Measurements from ENCODE around the gene SSH2.

The SSH2 gene

DNA sequence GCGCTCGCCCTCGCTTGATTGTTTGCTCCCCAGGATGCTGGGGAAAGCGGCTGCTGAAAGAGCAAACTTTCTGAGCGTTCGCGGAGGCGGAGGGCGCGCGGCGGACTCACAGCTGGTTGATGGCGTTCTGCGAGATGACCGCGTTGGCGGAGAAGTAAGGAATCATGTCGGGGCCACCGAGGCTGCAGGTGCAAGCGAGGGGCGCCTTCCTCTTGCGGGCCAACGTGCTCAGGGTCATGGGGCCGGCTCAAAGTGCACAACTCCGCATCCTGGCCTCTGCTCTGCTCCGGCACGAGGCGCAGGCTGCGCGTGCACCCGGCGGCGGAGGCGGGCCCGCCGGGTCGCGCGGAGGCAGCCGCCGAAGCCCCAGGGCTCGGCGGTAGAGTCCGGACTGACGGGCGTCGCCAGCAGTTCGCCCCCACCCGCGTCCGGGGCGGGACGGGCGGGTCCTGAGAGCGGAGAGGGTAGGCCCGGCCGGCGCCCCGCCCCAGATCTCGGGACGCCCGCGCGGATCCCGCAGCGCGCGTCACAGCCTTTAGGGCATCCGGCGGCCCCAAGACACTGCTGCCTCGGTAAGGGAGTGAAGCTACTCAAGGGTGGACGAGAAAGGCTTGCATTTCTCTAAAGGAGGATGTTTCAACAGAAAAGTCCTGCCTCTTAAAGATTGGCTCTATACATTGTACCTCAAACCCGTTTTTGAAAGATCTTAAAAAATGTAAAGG, 168.8 kb downstream of the SSH2 start (continued):
- no peak for TF ChIP-seq ZNF24 (tag by site-specific recombination; IDR thresholded peaks at IDR 0.05)
- no peak; the same call in 1 of the 2 replicates for TF ChIP-seq PATZ1 (tag by site-specific recombination; IDR thresholded peaks at IDR 0.05)
- TF ChIP-seq ZBTB1 (tag by site-specific recombination; IDR thresholded peaks at IDR 0.05) = no peak
- no peak for TF ChIP-seq ZNF23 (tag by site-specific recombination; IDR thresholded peaks at IDR 0.05; ENCODE audit: borderline replicate concordance)
- TF ChIP-seq ZIC2 (tag by site-specific recombination; IDR thresholded peaks at IDR 0.05) = peak; percentile 46
- 0 out of 2 replicates have a peak, but pooled peaks have one; percentile 36 for TF ChIP-seq ZNF366 (tag by site-specific recombination; conservative IDR thresholded peaks at IDR 0.05)
- TF ChIP-seq ZNF623 (tag by site-specific recombination; IDR thresholded peaks at IDR 0.05) = no peak
- TF ChIP-seq ZNF324 (tag by site-specific recombination; IDR thresholded peaks at IDR 0.05) = no peak
- TF ChIP-seq ZNF510 (tag by site-specific recombination; IDR thresholded peaks at IDR 0.05; ENCODE audit: insufficient replicate concordance) = no peak
- no peak for TF ChIP-seq ZNF76 (tag by site-specific recombination; IDR thresholded peaks at IDR 0.05; ENCODE audit: borderline replicate concordance, low read depth)
- no peak; the same call in 1 of the 2 replicates for TF ChIP-seq MEIS1 (CRISPR knock-in tag; IDR thresholded peaks at IDR 0.05; ENCODE audit: borderline replicate concordance)
- TF ChIP-seq GLI2 (tag by site-specific recombination; IDR thresholded peaks at IDR 0.05; ENCODE audit: borderline replicate concordance, low read depth) = no peak
- TF ChIP-seq ZNF670 (tag by site-specific recombination; IDR thresholded peaks at IDR 0.05; ENCODE audit: low read depth) = no peak
- TF ChIP-seq, protein P1, sequence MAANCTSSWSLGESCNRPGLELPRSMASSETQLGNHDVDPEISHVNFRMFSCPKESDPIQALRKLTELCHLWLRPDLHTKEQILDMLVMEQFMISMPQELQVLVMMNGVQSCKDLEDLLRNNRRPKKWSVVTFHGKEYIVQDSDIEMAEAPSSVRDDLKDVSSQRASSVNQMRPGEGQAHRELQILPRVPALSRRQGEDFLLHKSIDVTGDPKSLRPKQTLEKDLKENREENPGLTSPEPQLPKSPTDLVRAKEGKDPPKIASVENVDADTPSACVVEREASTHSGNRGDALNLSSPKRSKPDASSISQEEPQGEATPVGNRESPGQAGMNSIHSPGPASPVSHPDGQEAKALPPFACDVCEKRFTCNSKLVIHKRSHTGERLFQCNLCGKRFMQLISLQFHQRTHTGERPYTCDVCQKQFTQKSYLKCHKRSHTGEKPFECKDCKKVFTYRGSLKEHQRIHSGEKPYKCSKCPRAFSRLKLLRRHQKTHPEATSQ (tag by site-specific recombination; IDR thresholded peaks at IDR 0.05) = no peak
- TF ChIP-seq PRDM10 (tag by site-specific recombination; IDR thresholded peaks at IDR 0.05) = no peak
- TF ChIP-seq ZBTB26 (tag by site-specific recombination; optimal IDR thresholded peaks at IDR 0.05) = peak; percentile 93
- TF ChIP-seq ZNF571 (tag by site-specific recombination; IDR thresholded peaks at IDR 0.05) = no peak
- peak; percentile 58; the same call in 1 of the 2 replicates for TF ChIP-seq ZSCAN30 (tag by site-specific recombination; IDR thresholded peaks at IDR 0.05)
- no peak; the same call in 1 of the 2 replicates for TF ChIP-seq ZBTB11 (tag by site-specific recombination; conservative IDR thresholded peaks at IDR 0.05; ENCODE audit: low read depth)
- TF ChIP-seq, protein P2, sequence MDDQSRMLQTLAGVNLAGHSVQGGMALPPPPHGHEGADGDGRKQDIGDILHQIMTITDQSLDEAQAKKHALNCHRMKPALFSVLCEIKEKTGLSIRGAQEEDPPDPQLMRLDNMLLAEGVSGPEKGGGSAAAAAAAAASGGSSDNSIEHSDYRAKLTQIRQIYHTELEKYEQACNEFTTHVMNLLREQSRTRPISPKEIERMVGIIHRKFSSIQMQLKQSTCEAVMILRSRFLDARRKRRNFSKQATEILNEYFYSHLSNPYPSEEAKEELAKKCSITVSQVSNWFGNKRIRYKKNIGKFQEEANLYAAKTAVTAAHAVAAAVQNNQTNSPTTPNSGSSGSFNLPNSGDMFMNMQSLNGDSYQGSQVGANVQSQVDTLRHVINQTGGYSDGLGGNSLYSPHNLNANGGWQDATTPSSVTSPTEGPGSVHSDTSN (CRISPR knock-in tag; IDR thresholded peaks at IDR 0.05) = peak; percentile 87
- no peak for TF ChIP-seq HOXA7 (CRISPR knock-in tag; IDR thresholded peaks at IDR 0.05; ENCODE audit: borderline replicate concordance)
- no peak for TF ChIP-seq OSR2 (tag by site-specific recombination; IDR thresholded peaks at IDR 0.05)
- TF ChIP-seq KLF1 (tag by site-specific recombination; IDR thresholded peaks at IDR 0.05) = peak; percentile 45; the same call in 1 of the 2 replicates
- TF ChIP-seq ZNF777 (tag by site-specific recombination; IDR thresholded peaks at IDR 0.05; ENCODE audit: borderline replicate concordance) = peak; percentile 54; the same call in 1 of the 2 replicates
- TF ChIP-seq ZNF214 (tag by site-specific recombination; IDR thresholded peaks at IDR 0.05; ENCODE audit: borderline replicate concordance) = no peak
- 0 out of 2 replicates have a peak, but pooled peaks have one; percentile 21 for TF ChIP-seq YY2 (tag by site-specific recombination; IDR thresholded peaks at IDR 0.05)

All from HEK293 (cell line).